ENCODE measurements around the gene CARD11. TPM values are rescaled to one million over a fixed set of nuclear protein-coding genes. Genes with fewer than 3 reads are reported as not detected.

CARD11 gene
- total RNA-seq, 2 experiments from 2014 or later = 98.3 to 103 TPM

- TF ChIP-seq, protein P1, sequence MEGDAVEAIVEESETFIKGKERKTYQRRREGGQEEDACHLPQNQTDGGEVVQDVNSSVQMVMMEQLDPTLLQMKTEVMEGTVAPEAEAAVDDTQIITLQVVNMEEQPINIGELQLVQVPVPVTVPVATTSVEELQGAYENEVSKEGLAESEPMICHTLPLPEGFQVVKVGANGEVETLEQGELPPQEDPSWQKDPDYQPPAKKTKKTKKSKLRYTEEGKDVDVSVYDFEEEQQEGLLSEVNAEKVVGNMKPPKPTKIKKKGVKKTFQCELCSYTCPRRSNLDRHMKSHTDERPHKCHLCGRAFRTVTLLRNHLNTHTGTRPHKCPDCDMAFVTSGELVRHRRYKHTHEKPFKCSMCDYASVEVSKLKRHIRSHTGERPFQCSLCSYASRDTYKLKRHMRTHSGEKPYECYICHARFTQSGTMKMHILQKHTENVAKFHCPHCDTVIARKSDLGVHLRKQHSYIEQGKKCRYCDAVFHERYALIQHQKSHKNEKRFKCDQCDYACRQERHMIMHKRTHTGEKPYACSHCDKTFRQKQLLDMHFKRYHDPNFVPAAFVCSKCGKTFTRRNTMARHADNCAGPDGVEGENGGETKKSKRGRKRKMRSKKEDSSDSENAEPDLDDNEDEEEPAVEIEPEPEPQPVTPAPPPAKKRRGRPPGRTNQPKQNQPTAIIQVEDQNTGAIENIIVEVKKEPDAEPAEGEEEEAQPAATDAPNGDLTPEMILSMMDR (IDR thresholded peaks at IDR 0.05) = no peak
- POLR2A ChIA-PET = interaction anchor here (1.3 to 2.3 kb wide), 3 partner anchors 11 to 64 kb away, joined by 3 to 5 read pairs (median 5); no protein-coding TSS in a partner anchor
- ATAC-seq (no peak), DNase-seq (no peak)
- H3K27me3 Mint-ChIP-seq = no peaks in the 10 kb centered on the region
- H3K4me3 Mint-ChIP-seq = no peak overlapping the region
- peak overlapping the region; percentile 93 for H3K27ac Mint-ChIP-seq
- intact Hi-C loops (cut with micrococcal nuclease) = no loop called here
- CTCF ChIA-PET = interaction anchor here (1.0 to 1.5 kb wide), 2 partner anchors 11 to 35 kb away, joined by 3 to 4 read pairs; no protein-coding TSS in a partner anchor
- H3K36me3 Mint-ChIP-seq (ENCODE audit: low read depth) = peaks cover 74% of the 10 kb centered on the region
- H3K4me1 Mint-ChIP-seq (ENCODE audit: low read depth) = peaks cover 59% of the 10 kb centered on the region
- peaks cover 16% of the 10 kb centered on the region for H3K9me3 Mint-ChIP-seq
These were observed 14.5 kb downstream of the CARD11 start for GRCh38 chr7:3029138-3029537.

- no peak for DNase-seq
- CTCF ChIA-PET = interaction anchor here (1.0 to 1.5 kb wide), 2 partner anchors 11 to 35 kb away, joined by 3 to 4 read pairs; no protein-coding TSS in a partner anchor
- TF ChIP-seq, protein P1 (IDR thresholded peaks at IDR 0.05) = no peak
- no peak for ATAC-seq
- Mint-ChIP-seq H3K9me3 (peaks cover 18% of the 10 kb centered on the region), H3K36me3 (ENCODE audit: low read depth) (peaks cover 78% of the 10 kb centered on the region), H3K27me3 (no peaks in the 10 kb centered on the region), H3K4me1 (ENCODE audit: low read depth) (peaks cover 62% of the 10 kb centered on the region), H3K4me3 (peak overlapping the region; percentile 63), H3K27ac (peak overlapping the region; percentile 93)
- POLR2A ChIA-PET = interaction anchor here (1.3 to 2.3 kb wide), 4 partner anchors 12 to 63 kb away, joined by 3 to 5 read pairs (median 4); no protein-coding TSS in a partner anchor
- intact Hi-C loops (cut with micrococcal nuclease) = no loop called here
These were observed 14.9 kb downstream of the CARD11 start for GRCh38 chr7:3028758-3029093.

DNA sequence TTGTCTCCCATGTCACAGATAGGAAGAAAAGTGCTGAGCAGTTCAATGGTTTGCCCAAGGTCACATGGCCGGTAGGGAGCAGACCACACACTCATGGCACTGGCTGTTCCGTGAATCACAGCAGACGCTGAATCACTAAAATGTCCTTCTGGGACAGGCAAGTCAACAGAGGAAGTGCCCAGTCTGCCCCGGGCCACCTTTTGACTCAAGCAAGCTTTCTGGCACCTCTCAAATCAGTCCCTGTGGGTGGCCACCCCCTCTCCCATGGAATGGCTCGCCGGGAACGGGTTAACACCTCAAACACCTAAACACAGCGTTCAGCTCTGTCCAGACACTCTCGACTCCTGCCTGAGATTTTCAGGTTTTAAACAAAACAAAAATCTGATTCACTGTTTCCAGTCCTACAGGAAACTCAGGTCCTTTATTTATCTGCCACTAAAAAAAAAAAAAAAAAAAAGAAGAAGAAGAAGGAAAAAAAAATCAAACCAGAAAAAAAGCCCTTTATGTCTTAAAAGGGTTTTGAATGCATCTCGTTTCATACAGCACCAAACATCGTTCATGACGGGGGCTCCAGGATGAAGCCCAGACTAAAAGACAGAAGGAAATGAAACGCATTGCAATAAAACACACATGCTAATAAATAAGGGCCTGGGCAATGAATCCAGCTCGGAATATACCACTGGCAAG lies 15.5 kb downstream of the CARD11 start:
- POLR2A ChIA-PET = interaction anchor here (1.3 to 2.3 kb wide), 4 partner anchors 12 to 63 kb away, joined by 3 to 5 read pairs (median 4); no protein-coding TSS in a partner anchor
- Mint-ChIP-seq H3K4me3 (peak overlapping the region; percentile 63), H3K27ac (peak overlapping the region; percentile 93), H3K9me3 (peaks cover 18% of the 10 kb centered on the region), H3K4me1 (ENCODE audit: low read depth) (peaks cover 58% of the 10 kb centered on the region), H3K27me3 (no peaks in the 10 kb centered on the region), H3K36me3 (ENCODE audit: low read depth) (peaks cover 75% of the 10 kb centered on the region)
- TF ChIP-seq, protein P1 (IDR thresholded peaks at IDR 0.05) = no peak
- DNase-seq = peak; percentile 79
- intact Hi-C loops (cut with micrococcal nuclease) = no loop called here
- CTCF ChIA-PET = interaction anchor here (1.0 to 1.5 kb wide), 2 partner anchors 12 to 36 kb away, joined by 3 to 4 read pairs; no protein-coding TSS in a partner anchor
- peak; percentile 88 for ATAC-seq

GRCh38 chr7:3027005-3027845 lies 16.4 kb downstream of the CARD11 start:
- ATAC-seq = no peak
- POLR2A ChIA-PET = interaction anchor here (1.5 to 2.3 kb wide), 2 partner anchors 11 to 62 kb away, joined by 3 to 5 read pairs; no protein-coding TSS in a partner anchor
- Mint-ChIP-seq H3K4me3 (peak overlapping the region; percentile 24), H3K36me3 (ENCODE audit: low read depth) (peaks cover 76% of the 10 kb centered on the region), H3K27me3 (no peaks in the 10 kb centered on the region), H3K9me3 (peaks cover 18% of the 10 kb centered on the region), H3K27ac (peak overlapping the region; percentile 93), H3K4me1 (ENCODE audit: low read depth) (peaks cover 49% of the 10 kb centered on the region)
- DNase-seq = no peak
- TF ChIP-seq, protein P1 (IDR thresholded peaks at IDR 0.05) = no peak
- intact Hi-C loops (cut with micrococcal nuclease) = no loop called here
- CTCF ChIA-PET = interaction anchor here (1.1 to 1.5 kb wide), 2 partner anchors 37 to 75 kb away, joined by 3 read pairs; no protein-coding TSS in a partner anchor
